Neural progenitor cell (in vitro differentiated cells): ENCODE measurements around the gene BCAM. TPM values are rescaled to one million over a fixed set of nuclear protein-coding genes. Genes with fewer than 3 reads are reported as not detected.

Experiments used
- DNase-seq: peaks from one replicate; pipeline ENCODE4 v3.0.0-alpha.2; 2016; ENCODE audit warnings: low spot score
- H2AFZ ChIP-seq: fragments of 200-600 bp; sonication (generic); replicated peaks from 2 replicates; pipeline ENCODE4 v1.6.1; 2016; ENCODE audit warnings: antibody characterized with exemption
- H3F3A ChIP-seq: fragments of 200-600 bp; sonication (generic); 2 replicates; pipeline ENCODE4 v1.6.1; 2016; ENCODE audit warnings: antibody characterized with exemption, low read depth
- H3K27ac ChIP-seq: fragments of 200-600 bp; sonication (generic); 2 replicates; pipeline ENCODE4 v1.5.1; 2016; ENCODE audit warnings: mild to moderate bottlenecking
- H3K27me3 ChIP-seq: fragments of 200-600 bp; sonication (generic); 2 replicates; pipeline ENCODE4 v1.6.1; 2016; ENCODE audit warnings: mild to moderate bottlenecking, moderate library complexity
- H3K36me3 ChIP-seq: fragments of 200-600 bp; sonication (generic); 2 replicates; pipeline ENCODE4 v1.5.1; 2016
- H3K4me1 ChIP-seq: fragments of 200-600 bp; sonication (generic); 2 replicates; pipeline ENCODE4 v1.6.1; 2016; ENCODE audit warnings: mixed run types
- H3K4me2 ChIP-seq: fragments of 200-600 bp; sonication (generic); 2 replicates; pipeline ENCODE4 v1.6.1; 2016
- H3K4me3 ChIP-seq: fragments of 200-600 bp; sonication (generic); 2 replicates; pipeline ENCODE4 v1.5.1; 2016
- H3K79me2 ChIP-seq: fragments of 200-600 bp; sonication (generic); 2 replicates; pipeline ENCODE4 v1.6.1; 2016; ENCODE audit warnings: low read depth
- H3K9ac ChIP-seq: fragments of 200-600 bp; sonication (generic); 2 replicates; pipeline ENCODE4 v1.6.1; 2016
- H3K9me3 ChIP-seq: fragments of 200-600 bp; sonication (generic); 2 replicates; pipeline ENCODE4 v1.5.1; 2016; ENCODE audit warnings: low read depth
- H4K20me1 ChIP-seq: fragments of 200-600 bp; sonication (generic); 2 replicates; pipeline ENCODE4 v1.6.1; 2016; ENCODE audit warnings: low read depth
- H3K27ac Mint-ChIP-seq: 3 replicates; pipeline ENCODE4 v1.8.0; 2021; ENCODE audit warnings: mixed read lengths
- H3K27me3 Mint-ChIP-seq: 2 replicates; pipeline ENCODE4 v1.8.0; 2022; ENCODE audit warnings: low read depth, mild to moderate bottlenecking, inconsistent platforms, moderate library complexity, mixed read lengths; ENCODE audit not compliant: insufficient read depth
- H3K36me3 Mint-ChIP-seq: 3 replicates; pipeline ENCODE4 v1.8.0; 2021; ENCODE audit warnings: mixed read lengths
- H3K4me1 Mint-ChIP-seq: 3 replicates; pipeline ENCODE4 v1.8.0; 2021; ENCODE audit warnings: mixed read lengths
- H3K4me3 Mint-ChIP-seq: 3 replicates; pipeline ENCODE4 v1.8.0; 2021; ENCODE audit warnings: mild to moderate bottlenecking, moderate library complexity, mixed read lengths
- H3K9me3 Mint-ChIP-seq: 3 replicates; pipeline ENCODE4 v1.8.0; 2020; ENCODE audit warnings: mixed read lengths
- EZH2 ChIP-seq: fragments of 200-600 bp; sonication (generic); IDR thresholded peaks from 2 replicates; pipeline ENCODE4 v1.6.1; 2017; ENCODE audit warnings: antibody characterized with exemption, mild to moderate bottlenecking, moderate library complexity
- EZH2phosphoT487 ChIP-seq: fragments of 200-600 bp; sonication (generic); IDR thresholded peaks from 2 replicates; pipeline ENCODE4 v1.6.1; 2017; ENCODE audit warnings: antibody characterized with exemption
- total RNA-seq: library from RNA; depleted of rRNA; stranded (reverse); fragments of >200 nt; gene quantifications from 2 replicates; pipeline ENCODE4 v1.2.3, GENCODE V29; 2015; ENCODE audit warnings: low replicate concordance
- TF ChIP-seq, protein P1 (sequence below): fragments of 200-600 bp; sonication (generic); IDR thresholded peaks from 2 replicates; pipeline ENCODE4 v1.5.1; 2017; ENCODE audit warnings: antibody characterized with exemption, mild to moderate bottlenecking

Gene BCAM
- total RNA-seq, 1 donor from 2014 or later = 7.1 TPM

DNA sequence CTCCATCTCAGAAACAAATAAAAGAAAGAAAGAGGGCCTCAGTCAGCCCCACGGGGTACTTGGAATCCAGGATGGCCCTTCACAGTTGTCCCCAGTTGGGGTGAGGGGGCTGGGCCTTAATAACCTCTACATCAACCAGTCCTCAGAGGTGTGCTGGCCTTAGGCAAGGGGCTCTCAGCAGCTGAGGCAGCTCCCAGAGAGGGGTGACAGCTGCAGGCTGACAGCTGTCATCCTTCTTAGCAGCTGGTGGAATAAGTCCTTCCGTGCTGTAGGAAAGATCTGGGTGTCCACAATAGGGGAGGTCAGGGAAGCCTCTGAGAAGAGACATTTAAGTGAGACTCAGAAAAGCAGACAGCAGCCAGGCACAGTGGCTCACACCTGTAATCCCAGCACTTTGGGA, 7.4 kb downstream of the BCAM start:
- H4K20me1 ChIP-seq = no peaks in the 10 kb centered on the region
- peaks cover 2% of the 10 kb centered on the region for H3K36me3 Mint-ChIP-seq

DNA sequence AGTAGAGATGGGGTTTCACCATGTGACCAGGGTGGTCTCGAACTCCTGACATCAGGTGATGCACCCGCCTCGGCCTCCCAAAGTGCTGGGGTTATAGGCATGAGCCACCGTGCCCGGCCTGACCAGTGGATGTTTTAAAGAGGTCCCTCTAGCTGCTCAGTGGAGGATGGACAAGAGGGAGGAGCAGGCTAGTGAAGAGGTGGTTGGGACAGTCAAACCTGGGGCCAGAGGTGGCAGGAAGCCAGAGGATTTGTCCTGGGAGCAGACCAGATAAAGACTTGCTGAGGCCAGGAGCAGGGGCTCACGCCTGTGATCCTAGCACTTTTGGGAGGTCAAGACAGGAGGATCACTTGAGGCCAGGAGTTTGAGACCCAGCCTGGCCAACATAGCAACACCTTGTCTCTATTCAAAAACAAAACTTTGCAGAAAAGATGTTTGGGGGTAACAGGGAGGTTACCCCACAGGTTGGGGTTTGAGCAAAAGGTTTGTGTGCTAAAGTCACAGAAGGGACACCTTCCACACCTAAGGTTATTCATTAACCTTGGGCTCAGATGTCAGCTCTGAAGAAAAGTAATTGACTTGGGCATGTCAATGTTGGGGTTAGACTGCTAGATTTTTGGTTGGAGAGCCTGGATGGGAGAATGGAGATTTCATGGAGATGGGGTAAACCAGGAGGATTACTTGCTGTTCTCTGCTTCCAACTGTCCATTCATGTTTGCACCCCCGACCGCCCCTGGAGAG, 9.0 kb downstream of the BCAM start:
- H3K4me3 Mint-ChIP-seq = peak overlapping the region; percentile 18

More for the DNA sequence above, 7.4 kb downstream of the BCAM start:
- peak overlapping the region; percentile 95 for H3K27ac Mint-ChIP-seq
- H3K4me1 ChIP-seq = no peaks in the 10 kb centered on the region
- TF ChIP-seq EZH2phosphoT487 = no peak
- TF ChIP-seq, protein P1, sequence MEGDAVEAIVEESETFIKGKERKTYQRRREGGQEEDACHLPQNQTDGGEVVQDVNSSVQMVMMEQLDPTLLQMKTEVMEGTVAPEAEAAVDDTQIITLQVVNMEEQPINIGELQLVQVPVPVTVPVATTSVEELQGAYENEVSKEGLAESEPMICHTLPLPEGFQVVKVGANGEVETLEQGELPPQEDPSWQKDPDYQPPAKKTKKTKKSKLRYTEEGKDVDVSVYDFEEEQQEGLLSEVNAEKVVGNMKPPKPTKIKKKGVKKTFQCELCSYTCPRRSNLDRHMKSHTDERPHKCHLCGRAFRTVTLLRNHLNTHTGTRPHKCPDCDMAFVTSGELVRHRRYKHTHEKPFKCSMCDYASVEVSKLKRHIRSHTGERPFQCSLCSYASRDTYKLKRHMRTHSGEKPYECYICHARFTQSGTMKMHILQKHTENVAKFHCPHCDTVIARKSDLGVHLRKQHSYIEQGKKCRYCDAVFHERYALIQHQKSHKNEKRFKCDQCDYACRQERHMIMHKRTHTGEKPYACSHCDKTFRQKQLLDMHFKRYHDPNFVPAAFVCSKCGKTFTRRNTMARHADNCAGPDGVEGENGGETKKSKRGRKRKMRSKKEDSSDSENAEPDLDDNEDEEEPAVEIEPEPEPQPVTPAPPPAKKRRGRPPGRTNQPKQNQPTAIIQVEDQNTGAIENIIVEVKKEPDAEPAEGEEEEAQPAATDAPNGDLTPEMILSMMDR = no peak
- no peak for TF ChIP-seq EZH2
- H3K9ac ChIP-seq = no peak overlapping the region
- H3F3A ChIP-seq = no peaks in the 10 kb centered on the region
- H3K27ac ChIP-seq = no peak overlapping the region
- no peak for DNase-seq
- no peak overlapping the region for H2AFZ ChIP-seq
- H3K4me2 ChIP-seq = no peak overlapping the region
- H3K4me3 Mint-ChIP-seq = no peak overlapping the region
- no peaks in the 10 kb centered on the region for H3K79me2 ChIP-seq
- H3K36me3 ChIP-seq = no peaks in the 10 kb centered on the region
- H3K27me3 ChIP-seq = no peaks in the 10 kb centered on the region
- H3K9me3 Mint-ChIP-seq = no peaks in the 10 kb centered on the region
- H3K4me1 Mint-ChIP-seq = peaks cover 15% of the 10 kb centered on the region
- H3K4me3 ChIP-seq = no peak overlapping the region
- H3K27me3 Mint-ChIP-seq = peaks cover 7% of the 10 kb centered on the region
- H3K9me3 ChIP-seq = no peaks in the 10 kb centered on the region

DNA sequence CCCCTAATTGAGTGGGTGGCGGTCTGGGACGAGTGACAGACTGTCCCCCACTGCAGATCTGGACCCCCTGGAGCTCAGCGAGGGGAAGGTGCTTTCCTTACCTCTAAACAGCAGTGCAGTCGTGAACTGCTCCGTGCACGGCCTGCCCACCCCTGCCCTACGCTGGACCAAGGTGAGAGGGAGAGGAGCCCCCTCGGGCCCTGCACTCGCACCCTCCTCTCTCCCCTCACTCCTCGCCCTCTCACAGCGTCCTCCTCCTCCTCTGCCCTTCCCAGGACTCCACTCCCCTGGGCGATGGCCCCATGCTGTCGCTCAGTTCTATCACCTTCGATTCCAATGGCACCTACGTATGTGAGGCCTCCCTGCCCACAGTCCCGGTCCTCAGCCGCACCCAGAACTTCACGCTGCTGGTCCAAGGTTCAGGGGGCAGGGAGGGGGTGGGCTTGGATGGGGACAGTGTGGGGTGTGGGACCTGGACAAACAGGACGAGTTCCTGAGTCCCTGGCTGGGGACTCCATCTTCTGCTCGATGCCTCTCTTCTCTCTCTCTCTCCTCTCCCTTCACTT, 9.6 kb downstream of the BCAM start:
- H3K9me3 Mint-ChIP-seq = no peaks in the 10 kb centered on the region
- no peak overlapping the region for H3K4me3 ChIP-seq
- DNase-seq = no peak
- H3K36me3 Mint-ChIP-seq = peaks cover 2% of the 10 kb centered on the region
- no peak overlapping the region for H2AFZ ChIP-seq
- H3K79me2 ChIP-seq = no peaks in the 10 kb centered on the region
- H3K4me2 ChIP-seq = no peak overlapping the region
- TF ChIP-seq EZH2 = no peak
- TF ChIP-seq, protein P1 = no peak
- no peak for TF ChIP-seq EZH2phosphoT487
- H4K20me1 ChIP-seq = no peaks in the 10 kb centered on the region
- H3K27me3 ChIP-seq = no peaks in the 10 kb centered on the region
- H3K27ac Mint-ChIP-seq = no peak overlapping the region
- H3K4me1 ChIP-seq = peaks cover 13% of the 10 kb centered on the region
- no peak overlapping the region for H3K4me3 Mint-ChIP-seq
- H3K27ac ChIP-seq = no peak overlapping the region
- H3K36me3 ChIP-seq = no peaks in the 10 kb centered on the region
- peaks cover 11% of the 10 kb centered on the region for H3K27me3 Mint-ChIP-seq
- peaks cover 5% of the 10 kb centered on the region for H3F3A ChIP-seq
- H3K4me1 Mint-ChIP-seq = peaks cover 27% of the 10 kb centered on the region
- no peak overlapping the region for H3K9ac ChIP-seq
- no peaks in the 10 kb centered on the region for H3K9me3 ChIP-seq

More for the DNA sequence above, 9.0 kb downstream of the BCAM start:
- H3K27ac ChIP-seq = no peak overlapping the region
- no peak overlapping the region for H3K4me3 ChIP-seq
- peak overlapping the region; percentile 43 for H3K27ac Mint-ChIP-seq
- no peak for DNase-seq
- no peaks in the 10 kb centered on the region for H3K9me3 Mint-ChIP-seq
- H2AFZ ChIP-seq = no peak overlapping the region
- H3K79me2 ChIP-seq = no peaks in the 10 kb centered on the region
- H4K20me1 ChIP-seq = no peaks in the 10 kb centered on the region
- peaks cover 2% of the 10 kb centered on the region for H3K36me3 Mint-ChIP-seq
- H3K27me3 Mint-ChIP-seq = peaks cover 13% of the 10 kb centered on the region
- no peaks in the 10 kb centered on the region for H3K27me3 ChIP-seq
- TF ChIP-seq EZH2phosphoT487 (no peak), EZH2 (no peak)
- H3K9me3 ChIP-seq = no peaks in the 10 kb centered on the region
- H3K4me2 ChIP-seq = no peak overlapping the region
- H3K4me1 Mint-ChIP-seq = peaks cover 22% of the 10 kb centered on the region
- no peaks in the 10 kb centered on the region for H3K36me3 ChIP-seq
- H3K9ac ChIP-seq = no peak overlapping the region
- H3F3A ChIP-seq = peaks cover 2% of the 10 kb centered on the region
- H3K4me1 ChIP-seq = peaks cover 6% of the 10 kb centered on the region
